ENCODE data around the gene CARMIL3. TPM values are rescaled to one million over a fixed set of nuclear protein-coding genes. Genes with fewer than 3 reads are reported as not detected.

The CARMIL3 gene
- total and polyA plus RNA-seq, 2 of the 8 experiments (the other 6 are each of a cell fraction or from before 2014, with no cell fraction given) = 6.0 to 9.0 TPM

GRCh38 chr14:24032727-24033418 lies 18.9 kb upstream of the CARMIL3 start:
- Histone ChIP-seq H3K9me3 (ENCODE audit: insufficient read depth in 2 of 2, low read depth in 1 of 2, low read length in 1 of 2) (no peaks in the 10 kb centered on the region), H4K20me1 (replicated peaks in 1 of 2; ENCODE audit: control insufficient read depth in 1 of 2, insufficient read depth in 2 of 2, low read length in 2 of 2) (no peaks in the 10 kb centered on the region), H3K79me1 (ENCODE audit: low read depth, low read length) (no peaks in the 10 kb centered on the region), H4K91ac (replicated peaks; ENCODE audit: insufficient read length, low read length) (no peak overlapping the region), H3K23me2 (ENCODE audit: low read depth, low read length) (no peaks in the 10 kb centered on the region; the same call in 1 of the 2 replicates), H3K79me2 (ENCODE audit: control insufficient read depth in 1 of 2, insufficient read depth in 2 of 2, low read length in 2 of 2) (no peaks in the 10 kb centered on the region), H2BK20ac (ENCODE audit: low read length) (no peak overlapping the region), H2AK5ac (ENCODE audit: low read depth, low read length) (no peak overlapping the region), H3K4ac (replicated peaks; ENCODE audit: insufficient read length, low read depth, low read length) (no peak overlapping the region), H3K18ac (ENCODE audit: extremely low read depth, low read length) (no peak overlapping the region), H2BK5ac (ENCODE audit: low read depth, low read length) (no peak overlapping the region), H3K56ac (replicated peaks; ENCODE audit: insufficient read length, low read depth, low read length) (no peak overlapping the region), H3K14ac (ENCODE audit: insufficient read length) (no peak overlapping the region), H3K36me3 (ENCODE audit: control insufficient read depth in 2 of 4, insufficient read depth in 4 of 4, low read length in 3 of 4) (no peaks in the 10 kb centered on the region), H3K4me2 (ENCODE audit: insufficient read depth in 1 of 2, low read depth in 2 of 2, low read length in 2 of 2) (no peak overlapping the region), H2BK12ac (ENCODE audit: low read depth, low read length) (no peak overlapping the region), H3K23ac (ENCODE audit: insufficient read length) (no peak overlapping the region), H3K27ac (ENCODE audit: low read depth, low read length) (no peak overlapping the region), H2BK120ac (replicated peaks; ENCODE audit: low read depth, low read length) (no peak overlapping the region), H2AFZ (ENCODE audit: low read length) (no peak overlapping the region), H3K4me3 (ENCODE audit: extremely low read depth in 1 of 4, insufficient read depth in 2 of 4, low read depth in 3 of 4, low read length in 4 of 4) (no peak overlapping the region), H2BK15ac (ENCODE audit: low read length) (no peak overlapping the region), H4K5ac (ENCODE audit: insufficient read length, low read depth, low read length) (no peak overlapping the region), H4K8ac (ENCODE audit: extremely low read depth, insufficient read depth, low read length) (no peak overlapping the region), H3K27me3 (replicated peaks in 1 of 4; ENCODE audit: control insufficient read depth in 3 of 4, extremely low read depth in 1 of 4, insufficient read depth in 3 of 4, low read length in 3 of 4) (no peaks in the 10 kb centered on the region), H3K9ac (replicated peaks in 1 of 4; ENCODE audit: extremely low read depth in 1 of 4, low read depth in 3 of 4, low read length in 3 of 4) (no peak overlapping the region), H3K4me1 (replicated peaks in 1 of 4; ENCODE audit: control insufficient read depth in 3 of 4, insufficient read depth in 4 of 4, low read length in 3 of 4) (no peaks in the 10 kb centered on the region; a peak in 1 of 7 replicates)
- FAIRE-seq = no peak
- POLR2A ChIA-PET (ENCODE audit: partially characterized antibody) = interaction anchor here (1.2 to 2.7 kb wide), 3 partner anchors 61 to 65 kb away, joined by 3 to 9 read pairs (median 3); partner anchors contain the start of gene PCK2
- DNase-seq (ENCODE audit: low read depth in 1 of 2, low spot score in 2 of 2) = no peak
- WGBS, 2 experiments (ENCODE audit: extremely low coverage in 1 of 2, insufficient coverage in 1 of 2, insufficient read length in 1 of 2, insufficient replicate concordance in 2 of 2, low coverage in 1 of 2, low lambda C conversion rate in 2 of 2, missing lambda C conversion rate in 1 of 2) = 82% methylated on average over 2 of the region's 2 CpGs; no CpG with 5 or more reads in 1 of the 2 experiments
- CTCF ChIA-PET (ENCODE audit: partially characterized antibody) = interaction anchor here (0.7 to 3.4 kb wide), 9 partner anchors 18 to 396 kb away, joined by 3 to 12 read pairs (median 4); partner anchors contain the start of gene MDP1
- TF ChIP-seq RNF2 (IDR thresholded peaks at IDR 0.05; ENCODE audit: borderline replicate concordance, low read depth, low read length, missing control alignments, poor library complexity, severe bottlenecking) (no peak), RFX5 (IDR thresholded peaks at IDR 0.05; ENCODE audit: borderline replicate concordance, low read depth, low read length) (no peak), SP2 (IDR thresholded peaks at IDR 0.05; ENCODE audit: low read length) (no peak), NRF1 (IDR thresholded peaks at IDR 0.05; ENCODE audit: low read depth, low read length) (no peak), CBX8 (IDR thresholded peaks at IDR 0.05; ENCODE audit: borderline replicate concordance, low read depth, low read length) (no peak), SIRT6 (IDR thresholded peaks at IDR 0.05; ENCODE audit: low read length) (no peak), HDAC6 (IDR thresholded peaks at IDR 0.05; ENCODE audit: low read depth, low read length) (no peak), CEBPB (IDR thresholded peaks at IDR 0.05; ENCODE audit: low read depth, low read length) (no peak), TAF1 (IDR thresholded peaks at IDR 0.05; ENCODE audit: low read depth, low read length) (no peak), NANOG (IDR thresholded peaks at IDR 0.05; ENCODE audit: insufficient read depth, low read depth, low read length, poor library complexity, severe bottlenecking) (no peak), RAD21 (IDR thresholded peaks at IDR 0.05 in 1 of 2, conservative IDR thresholded peaks at IDR 0.05 in 1 of 2; ENCODE audit: low read depth in 2 of 2, low read length in 2 of 2) (no peak), TAF7 (optimal IDR thresholded peaks at IDR 0.05; ENCODE audit: borderline replicate concordance, low read depth, low read length) (no peak)

Measured in H1 (cell line).